IMR-90 (cell line): ENCODE measurements around the gene TMEM184B.

Source experiments
- CEBPB ChIP-seq: IDR thresholded peaks from 2 replicates; pipeline ENCODE4 v1.6.1; 2012; ENCODE audit warnings: low read depth, low read length, improper control_type of control experiment
- MAFK ChIP-seq: IDR thresholded peaks from 2 replicates; pipeline ENCODE4 v1.6.1; 2012; ENCODE audit warnings: low read depth, low read length, improper control_type of control experiment
- MAZ ChIP-seq: IDR thresholded peaks from 2 replicates; pipeline ENCODE4 v1.6.1; 2012; ENCODE audit warnings: low read depth, mild to moderate bottlenecking, low read length, improper control_type of control experiment, moderate library complexity, borderline replicate concordance
- MXI1 ChIP-seq: IDR thresholded peaks from 2 replicates; pipeline ENCODE4 v1.6.1; 2012; ENCODE audit warnings: low read depth, mild to moderate bottlenecking, low read length, moderate library complexity, borderline replicate concordance
- POLR2A ChIP-seq: IDR thresholded peaks from 2 replicates; pipeline ENCODE4 v1.6.1; 2012; ENCODE audit warnings: mild to moderate bottlenecking, low read depth, low read length
- RAD21 ChIP-seq: IDR thresholded peaks from 2 replicates; pipeline ENCODE4 v1.6.1; 2012; ENCODE audit warnings: low read length, improper control_type of control experiment
- RCOR1 ChIP-seq: IDR thresholded peaks from 2 replicates; pipeline ENCODE4 v1.6.1; 2012; ENCODE audit warnings: mild to moderate bottlenecking, low read length, improper control_type of control experiment; ENCODE audit not compliant: insufficient replicate concordance
- RFX5 ChIP-seq: IDR thresholded peaks from 2 replicates; pipeline ENCODE4 v1.8.0; 2012; ENCODE audit warnings: low read depth, mild to moderate bottlenecking, low read length, moderate library complexity
- SMC3 ChIP-seq: fragments of 150-350 bp; IDR thresholded peaks from 2 replicates; pipeline ENCODE4 v1.6.1; 2016; ENCODE audit warnings: low read depth, mild to moderate bottlenecking, antibody characterized with exemption, low read length, moderate library complexity
- TF ChIP-seq, protein P1 (sequence below): fragments of 150-350 bp; IDR thresholded peaks from 2 replicates; pipeline ENCODE4 v1.6.1; 2016; ENCODE audit warnings: low read depth, mild to moderate bottlenecking, low read length, moderate library complexity, borderline replicate concordance
- TF ChIP-seq, protein P2 (sequence below): fragments of 150-350 bp; IDR thresholded peaks from 2 replicates; pipeline ENCODE4 v1.6.1; 2017; ENCODE audit warnings: mild to moderate bottlenecking, antibody characterized with exemption, low read length, low read depth
- TF ChIP-seq, protein P3 (sequence below): conservative IDR thresholded peaks from 2 replicates; pipeline ENCODE4 v1.5.1; 2012; ENCODE audit warnings: mild to moderate bottlenecking, low read depth, low read length, improper control_type of control experiment

DNA sequence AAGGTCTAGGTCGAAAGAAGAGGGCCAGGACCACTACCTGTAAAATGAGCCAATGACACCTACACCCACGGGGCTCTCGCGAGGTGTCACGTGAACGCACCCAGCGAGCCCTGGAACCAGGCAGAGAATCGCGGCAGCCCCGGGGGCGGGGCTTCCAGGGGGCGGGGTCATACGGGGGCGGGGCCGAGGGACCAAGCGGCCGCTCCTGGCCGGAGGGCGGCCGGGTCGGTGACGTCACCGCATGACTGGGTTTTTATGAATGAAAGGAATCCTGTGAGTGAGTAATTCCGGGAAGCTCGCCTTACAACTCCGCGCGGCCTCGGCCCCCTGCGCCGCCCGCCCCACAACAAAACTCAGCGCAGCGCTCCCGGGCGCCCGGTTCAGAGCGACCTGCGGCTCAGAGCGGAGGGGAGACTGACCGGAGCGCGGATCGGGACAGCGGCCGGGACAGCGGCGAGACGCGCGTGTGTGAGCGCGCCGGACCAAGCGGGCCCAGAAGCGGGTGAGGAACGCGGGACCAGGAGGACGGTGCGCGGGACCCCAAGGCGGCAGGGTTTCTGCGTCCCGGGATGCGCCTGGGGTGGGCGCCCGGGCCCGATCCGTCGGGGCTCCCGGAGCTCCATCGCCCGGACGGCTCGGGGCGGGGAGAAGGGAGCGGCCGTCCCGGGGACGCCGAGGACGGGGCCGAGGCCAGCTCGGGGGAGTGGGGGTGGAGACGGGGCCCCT is 70.9 kb downstream of the TMEM184B start, which contains the start of gene MAFF:
- TF ChIP-seq, protein P1, sequence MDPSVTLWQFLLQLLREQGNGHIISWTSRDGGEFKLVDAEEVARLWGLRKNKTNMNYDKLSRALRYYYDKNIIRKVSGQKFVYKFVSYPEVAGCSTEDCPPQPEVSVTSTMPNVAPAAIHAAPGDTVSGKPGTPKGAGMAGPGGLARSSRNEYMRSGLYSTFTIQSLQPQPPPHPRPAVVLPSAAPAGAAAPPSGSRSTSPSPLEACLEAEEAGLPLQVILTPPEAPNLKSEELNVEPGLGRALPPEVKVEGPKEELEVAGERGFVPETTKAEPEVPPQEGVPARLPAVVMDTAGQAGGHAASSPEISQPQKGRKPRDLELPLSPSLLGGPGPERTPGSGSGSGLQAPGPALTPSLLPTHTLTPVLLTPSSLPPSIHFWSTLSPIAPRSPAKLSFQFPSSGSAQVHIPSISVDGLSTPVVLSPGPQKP: no peak
- TF ChIP-seq RFX5 (no peak), SMC3 (peak; percentile 26; the same call in 1 of the 2 replicates), CEBPB (no peak), MXI1 (0 out of 2 replicates have a peak, but pooled peaks have one; percentile 30), MAZ (peak; percentile 86), MAFK (no peak), RAD21 (peak; percentile 18), RCOR1 (no peak), POLR2A (peak; percentile 99)
- TF ChIP-seq, protein P2, sequence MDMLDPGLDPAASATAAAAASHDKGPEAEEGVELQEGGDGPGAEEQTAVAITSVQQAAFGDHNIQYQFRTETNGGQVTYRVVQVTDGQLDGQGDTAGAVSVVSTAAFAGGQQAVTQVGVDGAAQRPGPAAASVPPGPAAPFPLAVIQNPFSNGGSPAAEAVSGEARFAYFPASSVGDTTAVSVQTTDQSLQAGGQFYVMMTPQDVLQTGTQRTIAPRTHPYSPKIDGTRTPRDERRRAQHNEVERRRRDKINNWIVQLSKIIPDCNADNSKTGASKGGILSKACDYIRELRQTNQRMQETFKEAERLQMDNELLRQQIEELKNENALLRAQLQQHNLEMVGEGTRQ: peak; percentile 85
- TF ChIP-seq, protein P3, sequence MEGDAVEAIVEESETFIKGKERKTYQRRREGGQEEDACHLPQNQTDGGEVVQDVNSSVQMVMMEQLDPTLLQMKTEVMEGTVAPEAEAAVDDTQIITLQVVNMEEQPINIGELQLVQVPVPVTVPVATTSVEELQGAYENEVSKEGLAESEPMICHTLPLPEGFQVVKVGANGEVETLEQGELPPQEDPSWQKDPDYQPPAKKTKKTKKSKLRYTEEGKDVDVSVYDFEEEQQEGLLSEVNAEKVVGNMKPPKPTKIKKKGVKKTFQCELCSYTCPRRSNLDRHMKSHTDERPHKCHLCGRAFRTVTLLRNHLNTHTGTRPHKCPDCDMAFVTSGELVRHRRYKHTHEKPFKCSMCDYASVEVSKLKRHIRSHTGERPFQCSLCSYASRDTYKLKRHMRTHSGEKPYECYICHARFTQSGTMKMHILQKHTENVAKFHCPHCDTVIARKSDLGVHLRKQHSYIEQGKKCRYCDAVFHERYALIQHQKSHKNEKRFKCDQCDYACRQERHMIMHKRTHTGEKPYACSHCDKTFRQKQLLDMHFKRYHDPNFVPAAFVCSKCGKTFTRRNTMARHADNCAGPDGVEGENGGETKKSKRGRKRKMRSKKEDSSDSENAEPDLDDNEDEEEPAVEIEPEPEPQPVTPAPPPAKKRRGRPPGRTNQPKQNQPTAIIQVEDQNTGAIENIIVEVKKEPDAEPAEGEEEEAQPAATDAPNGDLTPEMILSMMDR: no peak
